ENCODE data around the gene BRD7.

DNA sequence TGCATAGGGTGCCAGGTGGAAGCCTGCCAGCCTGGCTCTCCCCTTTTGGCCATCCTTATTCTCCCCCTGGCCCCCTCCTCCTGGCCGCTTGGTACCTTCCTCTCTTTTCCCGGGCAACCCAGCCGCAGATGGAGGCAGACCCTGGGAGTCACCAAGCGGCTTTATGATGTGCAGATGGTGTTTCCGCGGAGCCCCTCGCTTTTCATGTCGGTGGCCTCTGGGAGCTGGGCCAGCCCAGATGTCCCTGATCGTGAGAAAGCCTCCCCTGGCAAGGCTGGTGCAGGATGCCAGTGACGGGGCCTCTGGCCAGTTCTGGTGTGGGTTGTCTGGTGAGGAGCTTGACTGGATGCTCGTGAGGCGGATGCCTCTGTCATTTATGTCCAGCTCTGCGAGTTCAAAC is 18.0 kb upstream of the BRD7 start:
- TF ChIP-seq, protein P1, sequence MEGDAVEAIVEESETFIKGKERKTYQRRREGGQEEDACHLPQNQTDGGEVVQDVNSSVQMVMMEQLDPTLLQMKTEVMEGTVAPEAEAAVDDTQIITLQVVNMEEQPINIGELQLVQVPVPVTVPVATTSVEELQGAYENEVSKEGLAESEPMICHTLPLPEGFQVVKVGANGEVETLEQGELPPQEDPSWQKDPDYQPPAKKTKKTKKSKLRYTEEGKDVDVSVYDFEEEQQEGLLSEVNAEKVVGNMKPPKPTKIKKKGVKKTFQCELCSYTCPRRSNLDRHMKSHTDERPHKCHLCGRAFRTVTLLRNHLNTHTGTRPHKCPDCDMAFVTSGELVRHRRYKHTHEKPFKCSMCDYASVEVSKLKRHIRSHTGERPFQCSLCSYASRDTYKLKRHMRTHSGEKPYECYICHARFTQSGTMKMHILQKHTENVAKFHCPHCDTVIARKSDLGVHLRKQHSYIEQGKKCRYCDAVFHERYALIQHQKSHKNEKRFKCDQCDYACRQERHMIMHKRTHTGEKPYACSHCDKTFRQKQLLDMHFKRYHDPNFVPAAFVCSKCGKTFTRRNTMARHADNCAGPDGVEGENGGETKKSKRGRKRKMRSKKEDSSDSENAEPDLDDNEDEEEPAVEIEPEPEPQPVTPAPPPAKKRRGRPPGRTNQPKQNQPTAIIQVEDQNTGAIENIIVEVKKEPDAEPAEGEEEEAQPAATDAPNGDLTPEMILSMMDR (IDR thresholded peaks at IDR 0.05; ENCODE audit: low read depth, low read length, missing input control): no peak
- TF ChIP-seq FOXA1 (IDR thresholded peaks at IDR 0.05): no peak
- no peak for TF ChIP-seq SP1 (IDR thresholded peaks at IDR 0.05)

Measured in liver (tissue), 3 donors.